H1 (cell line): ENCODE measurements around the gene PMM2. TPM values are rescaled to one million over a fixed set of nuclear protein-coding genes. Genes with fewer than 3 reads are reported as not detected.

ENCODE experiments used
- CTCF ChIA-PET: fragments of 300-600 bp; sonication (Branson Sonifier 250); formaldehyde crosslinking; loops from one replicate; lab custom pipeline; 2021; ENCODE audit not compliant: partially characterized antibody; lab: Charles Lee
- POLR2A ChIA-PET: fragments of 300-600 bp; sonication (Branson Sonifier 250); formaldehyde crosslinking; loops from one replicate; lab custom pipeline; 2021; ENCODE audit warnings: inconsistent platforms; ENCODE audit not compliant: partially characterized antibody; lab: Charles Lee
- DNase-seq, 2 experiments: peaks; one replicate each; pipeline versions ENCODE4 v3.0.0 to v3.0.0-alpha.2; 2010 to 2022; ENCODE audit warnings: low spot score in 2 of 2, low read depth in 1 of 2, mixed read lengths in 1 of 2
- FAIRE-seq: peaks from 2 replicates; lab custom pipeline; 2011; peaks lifted over from hg19 to GRCh38; lab: Jason Lieb, UNC
- H2AFZ ChIP-seq: 2 replicates; pipeline ENCODE4 v1.8.1; 2012; ENCODE audit warnings: low read length, inconsistent platforms
- H2AK5ac ChIP-seq: 2 replicates; pipeline ENCODE4 v1.6.1; 2013; ENCODE audit warnings: low read depth, low read length
- H2BK120ac ChIP-seq: replicated peaks from 2 replicates; pipeline ENCODE3; 2013; ENCODE audit warnings: low read depth, low read length, inconsistent platforms
- H2BK12ac ChIP-seq: 2 replicates; pipeline ENCODE4 v1.6.1; 2013; ENCODE audit warnings: low read depth, low read length
- H2BK15ac ChIP-seq: 2 replicates; pipeline ENCODE4 v1.6.1; 2013; ENCODE audit warnings: low read length
- H2BK20ac ChIP-seq: 2 replicates; pipeline ENCODE4 v1.6.1; 2013; ENCODE audit warnings: low read length
- H2BK5ac ChIP-seq: 2 replicates; pipeline ENCODE4 v1.6.1; 2013; ENCODE audit warnings: low read depth, low read length
- H3K14ac ChIP-seq: 2 replicates; pipeline ENCODE4 v1.6.1; 2013; ENCODE audit warnings: inconsistent platforms; ENCODE audit not compliant: insufficient read length
- H3K18ac ChIP-seq: 2 replicates; pipeline ENCODE4 v1.6.1; 2013; ENCODE audit warnings: low read length; ENCODE audit errors: extremely low read depth
- H3K23ac ChIP-seq: 2 replicates; pipeline ENCODE4 v1.6.1; 2013; ENCODE audit warnings: inconsistent platforms; ENCODE audit not compliant: insufficient read length
- H3K23me2 ChIP-seq: 2 replicates; pipeline ENCODE4 v1.6.1; 2013; ENCODE audit warnings: low read depth, low read length
- H3K27ac ChIP-seq: 2 replicates; pipeline ENCODE4 v1.6.1; 2011; ENCODE audit warnings: low read depth, low read length, inconsistent platforms
- H3K27me3 ChIP-seq, 4 experiments: replicated peaks in 1 of 4; 1 replicate in 1 of 4; 2 replicates in 3 of 4; pipeline versions ENCODE4 v1.6.1 to v1.8.1; 2011 to 2013; ENCODE audit warnings: low read length in 3 of 4, mild to moderate bottlenecking in 3 of 4, inconsistent platforms in 2 of 4, mixed read lengths in 2 of 4, moderate library complexity in 1 of 4; ENCODE audit not compliant: control insufficient read depth in 3 of 4, insufficient read depth in 3 of 4; ENCODE audit errors: extremely low read depth in 1 of 4
- H3K36me3 ChIP-seq, 4 experiments: 2 replicates each; pipeline versions ENCODE4 v1.6.1 to v1.8.1; 2011 to 2013; ENCODE audit warnings: mild to moderate bottlenecking in 4 of 4, low read length in 3 of 4, moderate library complexity in 2 of 4, control low read depth in 1 of 4, inconsistent platforms in 1 of 4; ENCODE audit not compliant: insufficient read depth in 4 of 4, control insufficient read depth in 2 of 4
- H3K4ac ChIP-seq: replicated peaks from 2 replicates; pipeline ENCODE3; 2013; ENCODE audit warnings: low read length, low read depth, mixed read lengths, inconsistent platforms; ENCODE audit not compliant: insufficient read length
- H3K4me1 ChIP-seq, 4 experiments: replicated peaks in 1 of 4; 1 replicate in 1 of 4; 2 replicates in 3 of 4; pipeline versions ENCODE4 v1.6.1 to v1.8.1; 2011 to 2013; ENCODE audit warnings: low read length in 3 of 4, inconsistent platforms in 2 of 4, mixed read lengths in 1 of 4; ENCODE audit not compliant: insufficient read depth in 4 of 4, control insufficient read depth in 3 of 4
- H3K4me2 ChIP-seq, 2 experiments: 2 replicates each; pipeline versions ENCODE4 v1.6.1 to v1.8.1; 2011 to 2013; ENCODE audit warnings: low read depth in 2 of 2, low read length in 2 of 2, control low read depth in 1 of 2, inconsistent platforms in 1 of 2, mild to moderate bottlenecking in 1 of 2; ENCODE audit not compliant: insufficient read depth in 1 of 2
- H3K4me3 ChIP-seq, 4 experiments: fragments of 200-600, 300-600 bp in 1 of 4; sonication (generic), shearing (Covaris generic), sonication (Bioruptor Twin) in 1 of 4; 2 replicates each; pipeline versions ENCODE4 v1.5.1 to v1.8.1; 2011 to 2016; ENCODE audit warnings: low read length in 4 of 4, low read depth in 3 of 4, control low read depth in 2 of 4, inconsistent platforms in 2 of 4, mild to moderate bottlenecking in 2 of 4, mixed read lengths in 1 of 4, moderate library complexity in 1 of 4; ENCODE audit not compliant: insufficient read depth in 2 of 4; ENCODE audit errors: extremely low read depth in 1 of 4
- H3K56ac ChIP-seq: replicated peaks from 2 replicates; pipeline ENCODE3; 2013; ENCODE audit warnings: low read depth, mild to moderate bottlenecking, mixed read lengths, low read length, inconsistent platforms; ENCODE audit not compliant: insufficient read length
- H3K79me1 ChIP-seq: 2 replicates; pipeline ENCODE4 v1.6.1; 2013; ENCODE audit warnings: low read depth, low read length, control low read depth
- H3K79me2 ChIP-seq, 2 experiments: 2 replicates each; pipeline versions ENCODE4 v1.6.1 to v1.8.1; 2012 to 2013; ENCODE audit warnings: low read length in 2 of 2, mild to moderate bottlenecking in 2 of 2, inconsistent platforms in 1 of 2; ENCODE audit not compliant: insufficient read depth in 2 of 2, control insufficient read depth in 1 of 2
- H3K9ac ChIP-seq, 4 experiments: replicated peaks in 1 of 4; 1 replicate in 1 of 4; 2 replicates in 3 of 4; pipeline versions ENCODE4 v1.6.1 to v1.8.1; 2011 to 2013; ENCODE audit warnings: low read depth in 3 of 4, low read length in 3 of 4, control low read depth in 2 of 4, mild to moderate bottlenecking in 2 of 4, moderate library complexity in 2 of 4, inconsistent platforms in 1 of 4; ENCODE audit errors: extremely low read depth in 1 of 4
- H3K9me3 ChIP-seq, 2 experiments: 2 replicates each; pipeline versions ENCODE4 v1.6.1 to v1.8.1; 2012 to 2013; ENCODE audit warnings: mild to moderate bottlenecking in 2 of 2, moderate library complexity in 2 of 2, control low read depth in 1 of 2, inconsistent platforms in 1 of 2, low read depth in 1 of 2, low read length in 1 of 2, mixed read lengths in 1 of 2; ENCODE audit not compliant: insufficient read depth in 2 of 2
- H4K20me1 ChIP-seq, 2 experiments: replicated peaks in 1 of 2; 2 replicates each; pipeline versions ENCODE3 to v1.8.1; 2011 to 2013; ENCODE audit warnings: inconsistent platforms in 2 of 2, low read length in 2 of 2, mild to moderate bottlenecking in 1 of 2; ENCODE audit not compliant: insufficient read depth in 2 of 2, control insufficient read depth in 1 of 2
- H4K5ac ChIP-seq: 2 replicates; pipeline ENCODE4 v1.6.1; 2013; ENCODE audit warnings: low read length, low read depth, mixed read lengths, inconsistent platforms; ENCODE audit not compliant: insufficient read length
- H4K8ac ChIP-seq: 2 replicates; pipeline ENCODE4 v1.8.0; 2013; ENCODE audit warnings: mild to moderate bottlenecking, moderate library complexity, low read length, inconsistent platforms; ENCODE audit not compliant: insufficient read depth; ENCODE audit errors: extremely low read depth
- H4K91ac ChIP-seq: replicated peaks from 2 replicates; pipeline ENCODE3; 2013; ENCODE audit warnings: low read length, mixed read lengths, inconsistent platforms; ENCODE audit not compliant: insufficient read length
- E2F6 ChIP-seq: IDR thresholded peaks from 2 replicates; pipeline ENCODE4 v1.6.1; 2012; ENCODE audit warnings: inconsistent platforms
- JUN ChIP-seq: IDR thresholded peaks from 2 replicates; pipeline ENCODE4 v1.6.1; 2011; ENCODE audit warnings: low read depth, mild to moderate bottlenecking, improper control_type of control experiment, low read length
- MAX ChIP-seq: IDR thresholded peaks from 2 replicates; pipeline ENCODE4 v1.6.1; 2012; ENCODE audit warnings: inconsistent platforms
- POLR2A ChIP-seq, 2 experiments: IDR thresholded peaks; 1 replicate in 1 of 2; 2 replicates in 1 of 2; pipeline ENCODE4 v1.6.1; 2011; ENCODE audit warnings: low read depth in 2 of 2, low read length in 2 of 2, mild to moderate bottlenecking in 2 of 2; ENCODE audit errors: control extremely low read depth in 1 of 2
- POLR2AphosphoS5 ChIP-seq: IDR thresholded peaks from 2 replicates; pipeline ENCODE4 v1.6.1; 2011; ENCODE audit warnings: low read depth, low read length
- POU5F1 ChIP-seq: IDR thresholded peaks from 2 replicates; pipeline ENCODE4 v1.6.1; 2011; ENCODE audit warnings: low read depth, mild to moderate bottlenecking, low read length, moderate library complexity
- SP2 ChIP-seq: IDR thresholded peaks from 2 replicates; pipeline ENCODE4 v1.6.1; 2012; ENCODE audit warnings: mild to moderate bottlenecking, low read length, inconsistent platforms
- TAF1 ChIP-seq: IDR thresholded peaks from 2 replicates; pipeline ENCODE4 v1.6.1; 2011; ENCODE audit warnings: mild to moderate bottlenecking, low read depth, low read length
- TBP ChIP-seq: IDR thresholded peaks from 2 replicates; pipeline ENCODE4 v1.6.1; 2011; ENCODE audit warnings: low read depth, low read length, improper control_type of control experiment
- USF2 ChIP-seq: IDR thresholded peaks from 2 replicates; pipeline ENCODE4 v1.6.1; 2011; ENCODE audit warnings: low read length, improper control_type of control experiment
- WGBS, 2 experiments: shearing (Covaris generic) in 1 of 2; methylation state at CpG; one replicate each; pipeline versions ENCODE4 v1.1.6 to v1.1.7; 2013 to 2015; ENCODE audit warnings: low lambda C conversion rate in 2 of 2, mixed read lengths in 2 of 2, inconsistent platforms in 1 of 2, low coverage in 1 of 2, missing lambda C conversion rate in 1 of 2; ENCODE audit not compliant: insufficient replicate concordance in 2 of 2, insufficient coverage in 1 of 2, insufficient read length in 1 of 2; ENCODE audit errors: extremely low coverage in 1 of 2, missing lambda C conversion rate in 1 of 2; 5-methylcytosine and 5-hydroxymethylcytosine counted together
- polyA plus RNA-seq, 7 experiments: library from polyadenylated mRNA; depleted of rRNA in 3 of 7; stranded (reverse) in 5 of 7; unstranded in 2 of 7; fragments of >200 nt in 5 of 7; fragments of 200-250 nt in 2 of 7; gene quantifications; 1 replicate in 5 of 7; 2 replicates in 1 of 7; 4 replicates in 1 of 7; pipeline versions ENCODE4 v1.2.1 to v1.2.3, GENCODE V29; 2011 to 2013; ENCODE audit warnings: missing spikeins in 2 of 7, mixed read lengths in 2 of 7
- total RNA-seq: library from RNA; stranded (reverse); fragmentation: NEBNext Ultra II Directional; extraction: Animal tissue kit (Norgen Biotek cat#: 25700); gene quantifications from 2 replicates; pipeline ENCODE4 v1.2.1, GENCODE V29; 2021

Gene PMM2
- total and polyA plus RNA-seq, 2 of the 8 experiments (the other 6 are each of a cell fraction or from before 2014, with no cell fraction given): 26.2 to 49.4 TPM

- Histone ChIP-seq H3K4ac (peak within 1 kb of the TSS; percentile 79), H3K23ac (no peak within 1 kb of the TSS), H2BK5ac (peak within 1 kb of the TSS; percentile 83; the same call in 1 of the 2 replicates), H3K14ac (no peak within 1 kb of the TSS), H3K18ac (peak within 1 kb of the TSS; percentile 93), H3K36me3 (peaks cover 0 to 14% (median 4%) of the 10 kb centered on the region in 4 experiments; a peak in 4 of 8 replicates), H3K27ac (peak within 1 kb of the TSS; percentile 84), H2BK15ac (peak within 1 kb of the TSS; percentile 88; the same call in 1 of the 2 replicates), H3K79me1 (peaks cover 14% of the 10 kb centered on the region), H3K4me1 (peaks cover 19 to 27% (median 27%) of the 10 kb centered on the region in 4 experiments), H4K91ac (peak within 1 kb of the TSS; percentile 84), H3K9ac (peak within 1 kb of the TSS; percentile 80 to 97 (median 83)), H2AFZ (peak within 1 kb of the TSS; percentile 82), H3K79me2 (peaks cover 21 to 42% of the 10 kb centered on the region in 2 experiments), H2BK120ac (peak within 1 kb of the TSS; percentile 66), H4K5ac (peak within 1 kb of the TSS; percentile 84), H3K56ac (peak within 1 kb of the TSS; percentile 74), H3K4me2 (peak within 1 kb of the TSS; percentile 91 to 99), H2BK20ac (no peak within 1 kb of the TSS), H3K27me3 (no peaks in the 10 kb centered on the region), H4K20me1 (peaks cover 11 to 26% of the 10 kb centered on the region in 2 experiments), H2AK5ac (no peak within 1 kb of the TSS), H3K9me3 (no peaks in the 10 kb centered on the region), H3K23me2 (peaks cover 23% of the 10 kb centered on the region), H2BK12ac (peak within 1 kb of the TSS; percentile 84; the same call in 1 of the 2 replicates), H4K8ac (peak within 1 kb of the TSS; percentile 87; the same call in 1 of the 2 replicates), H3K4me3 (peak within 1 kb of the TSS; percentile 74 to 92 (median 78))
- ChIA-PET POLR2A (interaction anchor here (1.0 to 29.1 kb wide), 10 partner anchors 5 to 223 kb away, joined by 3 to 456 read pairs (median 5); partner anchors contain the start of genes CARHSP1, HAPSTR1 and LITAFD), CTCF (interaction anchor here (1.1 to 10.5 kb wide), 6 partner anchors 8 to 140 kb away, joined by 3 to 90 read pairs (median 5); partner anchors contain the start of gene LITAFD)
- FAIRE-seq (no peak), DNase-seq (peak; percentile 49 to 88)
- WGBS, 2 experiments: 1% methylated on average over 26 of the region's 83 CpGs; no CpG with 5 or more reads in 1 of the 2 experiments
- TF ChIP-seq MAX (peak; percentile 81), POLR2AphosphoS5 (peak; percentile 84), TAF1 (peak; percentile 97), POLR2A (IDR thresholded peaks at IDR 0.05; ENCODE audit: control extremely low read depth in 1 of 2, low read depth in 2 of 2, low read length in 2 of 2) (peak; percentile 83 to 90), E2F6 (peak; percentile 78), SP2 (no peak), TBP (peak; percentile 84), POU5F1 (no peak), JUN (no peak), USF2 (no peak)
Measured at GRCh38 chr16:8868416-8869211, 71.0 kb downstream of the PMM2 start, which contains the start of gene CARHSP1. Gene CARHSP1, minus strand, starts transcription at chr16:8869006. Its CDS starts 9,678 bp downstream, at chr16:8859328.
